ENCODE measurements around the gene NAGS. TPM values are rescaled to one million over a fixed set of nuclear protein-coding genes. Genes with fewer than 3 reads are reported as not detected.

Gene NAGS
- polyA plus RNA-seq, 1 of the 3 experiments (the other 2 are of a cell fraction): 1.7 TPM

GRCh38 chr17:44024853-44025252 lies 20.4 kb downstream of the NAGS start:
- Histone ChIP-seq H3K36me3 (replicated peaks in 1 of 2; ENCODE audit: control insufficient read depth in 1 of 2, insufficient read depth in 2 of 2, low read length in 1 of 2) (peaks cover 10 to 28% of the 10 kb centered on the region in 2 experiments), H3K79me2 (ENCODE audit: insufficient read depth) (no peaks in the 10 kb centered on the region), H3K4me1 (ENCODE audit: control insufficient read depth in 1 of 2, insufficient read depth in 2 of 2, low read depth in 1 of 2, low read length in 1 of 2) (peaks cover 0 to 32% of the 10 kb centered on the region in 2 experiments; a peak in 2 of 4 replicates), H3K27me3 (ENCODE audit: insufficient read depth) (no peaks in the 10 kb centered on the region), H3K27ac (ENCODE audit: low read depth in 2 of 2, low read length in 1 of 2) (peak overlapping the region in 1 of 2 experiments; percentile 88; a peak in 2 of 4 replicates), H3K4me2 (no peak overlapping the region), H3K9ac (no peak overlapping the region), H3F3A (replicated peaks; ENCODE audit: insufficient read depth) (peaks cover 9% of the 10 kb centered on the region), H2AFZ (ENCODE audit: low read depth) (no peak overlapping the region), H3K9me3 (no peaks in the 10 kb centered on the region), H3K9me2 (no peaks in the 10 kb centered on the region), H3K4me3 (ENCODE audit: low read depth in 2 of 2, low read length in 1 of 2) (no peak overlapping the region), H4K20me1 (ENCODE audit: insufficient read depth) (no peaks in the 10 kb centered on the region)
- CTCF ChIA-PET: interaction anchor here (0.9 to 4.0 kb wide), 5 partner anchors 17 to 258 kb away, joined by 3 to 26 read pairs (median 11); no protein-coding TSS in a partner anchor
- peak; percentile 23 for DNase-seq
- TF ChIP-seq RAD21 (IDR thresholded peaks at IDR 0.05; ENCODE audit: low read length): no peak
- TF ChIP-seq SIN3A (IDR thresholded peaks at IDR 0.05; ENCODE audit: borderline replicate concordance, low read depth, low read length): no peak
- TF ChIP-seq FOXM1 (IDR thresholded peaks at IDR 0.05; ENCODE audit: low read depth): no peak
- no peak for TF ChIP-seq GABPA (IDR thresholded peaks at IDR 0.05; ENCODE audit: low read depth)
- TF ChIP-seq FOSL2 (IDR thresholded peaks at IDR 0.05; ENCODE audit: borderline replicate concordance, low read depth): no peak
- TF ChIP-seq ZBTB33 (IDR thresholded peaks at IDR 0.05; ENCODE audit: borderline replicate concordance, low read depth): no peak
- TF ChIP-seq FOXJ3 (CRISPR knock-in tag; IDR thresholded peaks at IDR 0.05): no peak
- no peak for TF ChIP-seq RFX5 (IDR thresholded peaks at IDR 0.05; ENCODE audit: low read length)
- no peak for TF ChIP-seq USF2 (IDR thresholded peaks at IDR 0.05; ENCODE audit: borderline replicate concordance, low read depth, low read length)
- TF ChIP-seq MAX (IDR thresholded peaks at IDR 0.05; ENCODE audit: low read depth): no peak
- TF ChIP-seq REST (IDR thresholded peaks at IDR 0.05; ENCODE audit: low read depth, low read length): no peak
- TF ChIP-seq ELF1 (IDR thresholded peaks at IDR 0.05): no peak
- no peak for TF ChIP-seq GATA2 (CRISPR knock-in tag; IDR thresholded peaks at IDR 0.05)
- TF ChIP-seq TCF12 (IDR thresholded peaks at IDR 0.05): no peak
- TF ChIP-seq POLR2AphosphoS5 (IDR thresholded peaks at IDR 0.05; ENCODE audit: low read depth, low read length): no peak
- no peak for TF ChIP-seq EP300 (IDR thresholded peaks at IDR 0.05; ENCODE audit: borderline replicate concordance in 1 of 2, low read depth in 1 of 2, low read length in 1 of 2)
- no peak for TF ChIP-seq TAF1 (IDR thresholded peaks at IDR 0.05; ENCODE audit: borderline replicate concordance, low read depth, low read length)
- POLR2A ChIA-PET: interaction anchor here (1.5 kb wide), 1 partner anchor 10 kb away, joined by 6 read pairs; the partner anchor contains the start of gene TMEM101
- 93% methylated on average over 4 of the region's 4 CpGs for WGBS (ENCODE audit: low lambda C conversion rate)

Data from SK-N-SH (cell line).